ENCODE results near the gene DRC7. TPM values are rescaled to one million over a fixed set of nuclear protein-coding genes. Genes with fewer than 3 reads are reported as not detected.

Gene DRC7
- total and polyA plus RNA-seq, 9 of the 15 experiments (the other 6 are each of a cell fraction or from before 2014, with no cell fraction given): 0.04 to 0.33 (median 0.12) TPM; not detected in 3

DNA sequence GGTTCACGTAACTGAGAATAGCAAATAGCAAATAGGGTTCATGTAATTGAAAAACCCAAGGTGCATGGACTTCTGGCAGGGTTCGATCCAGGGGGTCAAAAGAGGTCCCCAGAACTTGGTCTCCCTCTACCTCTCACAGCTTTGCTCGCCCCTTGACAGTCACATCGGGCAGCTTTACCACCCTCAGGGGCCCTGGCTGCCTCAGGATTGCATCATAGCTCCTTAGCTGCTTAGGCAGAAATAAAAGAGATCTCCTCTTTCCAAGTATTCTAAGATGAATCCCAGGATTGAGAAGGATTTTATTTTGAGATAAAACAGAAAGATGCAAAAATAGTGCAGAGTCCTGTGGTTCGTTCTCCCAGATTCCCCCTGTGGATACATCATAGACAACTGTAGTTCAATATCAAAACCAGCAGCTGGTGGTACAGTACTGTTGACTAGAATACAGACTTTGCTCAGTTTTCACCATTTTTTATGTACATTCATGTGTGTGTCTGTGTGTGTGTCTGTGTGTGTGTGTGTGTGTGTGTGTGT lies 13.7 kb upstream of the DRC7 start:
- intact Hi-C loops (cut with micrococcal nuclease): no loop called here
- no peak overlapping the region for H3K9ac ChIP-seq (ENCODE audit: insufficient read depth in 1 of 2, low read depth in 2 of 2, low read length in 2 of 2)
- POLR2A ChIA-PET: interaction anchor here (1.4 to 2.7 kb wide), 2 partner anchors 9 to 34 kb away, joined by 4 to 12 read pairs; no protein-coding TSS in a partner anchor
- in situ Hi-C loops (cut with MboI): no loop called here
- no peaks in the 10 kb centered on the region for H3K79me2 ChIP-seq (ENCODE audit: control insufficient read depth, insufficient read depth, low read length)
- H3K9me3 ChIP-seq (replicated peaks; ENCODE audit: control insufficient read depth, insufficient read depth, low read depth, low read length): no peaks in the 10 kb centered on the region
- no peak overlapping the region for H2AFZ ChIP-seq (ENCODE audit: low read depth, low read length)
- H3K27ac ChIP-seq (ENCODE audit: extremely low read depth, low read depth, low read length): no peak overlapping the region
- H3K9me1 ChIP-seq (ENCODE audit: control insufficient read depth, insufficient read depth, low read length): no peaks in the 10 kb centered on the region
- DNase-seq (ENCODE audit: extremely low read depth in 1 of 4, low spot score in 3 of 4) (no peak), ATAC-seq (no peak), FAIRE-seq (peak; percentile 15)
- H3K4me2 ChIP-seq (ENCODE audit: insufficient read depth, low read length): no peak overlapping the region
- CTCF ChIA-PET (ENCODE audit: low intra/inter-chr PET ratio): no interaction called here
- BruUV-seq (replicated peaks): no TSS peak
- no peaks in the 10 kb centered on the region for H3K36me3 ChIP-seq (ENCODE audit: control insufficient read depth, insufficient read depth, low read length)
- peak; percentile 42; the same call in 1 of the 2 replicates for TF ChIP-seq CEBPG (CRISPR knock-in tag; IDR thresholded peaks at IDR 0.05)
- TF ChIP-seq CEBPG (tag; conservative IDR thresholded peaks at IDR 0.05 in 1 of 2, IDR thresholded peaks at IDR 0.05 in 1 of 2): peak; percentile 52 to 77; a peak in 3 of 4 replicates
- TF ChIP-seq THRAP3 (IDR thresholded peaks at IDR 0.05; ENCODE audit: borderline replicate concordance): no peak
- TF ChIP-seq RUNX1 (IDR thresholded peaks at IDR 0.05; ENCODE audit: low read depth): no peak
- TF ChIP-seq ATF3 (IDR thresholded peaks at IDR 0.05): peak; percentile 62; the same call in 1 of the 2 replicates
- TF ChIP-seq ATF3 (CRISPR knock-in tag; conservative IDR thresholded peaks at IDR 0.05): no peak
- peak in 1 of 3 experiments; percentile 26; a peak in 1 of 6 replicates for TF ChIP-seq CTCF (IDR thresholded peaks at IDR 0.05 in 2 of 3, conservative IDR thresholded peaks at IDR 0.05 in 1 of 3; ENCODE audit: insufficient read depth in 2 of 3, low read depth in 1 of 3, low read length in 3 of 3)
- TF ChIP-seq PTBP1 (IDR thresholded peaks at IDR 0.05; ENCODE audit: low read depth, low read length): no peak
- TF ChIP-seq RAD21 (CRISPR knock-in tag; conservative IDR thresholded peaks at IDR 0.05 in 1 of 2, IDR thresholded peaks at IDR 0.05 in 1 of 2): peak in 1 of 2 experiments; percentile 34; a peak in 2 of 4 replicates
- TF ChIP-seq CEBPB (tag; IDR thresholded peaks at IDR 0.05): peak; percentile 66
- no peak overlapping the region for H3K4me3 ChIP-seq
- no peaks in the 10 kb centered on the region for H4K20me1 ChIP-seq (replicated peaks; ENCODE audit: control insufficient read depth, insufficient read depth, low read length)
- peaks cover 18 to 46% of the 10 kb centered on the region in 2 experiments for H3K4me1 ChIP-seq (replicated peaks in 1 of 2; ENCODE audit: control insufficient read depth in 2 of 2, insufficient read depth in 2 of 2, low read length in 2 of 2)
- H3K27me3 ChIP-seq (ENCODE audit: control insufficient read depth in 2 of 2, insufficient read depth in 2 of 2, low read length in 2 of 2): no peaks in the 10 kb centered on the region
- WGBS (ENCODE audit: insufficient coverage, low coverage, missing lambda C conversion rate): 58% methylated on average over 5 of the region's 5 CpGs
